Muscle of arm (tissue), 14 donors: ENCODE data around the gene ZBTB38. TPM values are rescaled to one million over a fixed set of nuclear protein-coding genes. Genes with fewer than 3 reads are reported as not detected.

Experiments
- DNase-seq: peaks from one replicate; pipeline ENCODE4 v3.0.0-alpha.2; 2013
- long read RNA-seq, 11 donors: transcript quantifications; one replicate each; lab custom pipeline, GENCODE V29; 2026
- polyA plus RNA-seq, 12 donors: library from polyadenylated mRNA; unstranded; fragments of 120-200 nt; gene quantifications; one replicate each; pipeline ENCODE4 v1.2.1, GENCODE V29; 2013; ENCODE audit not compliant: insufficient read length in 12 of 12

Gene ZBTB38, protein sequence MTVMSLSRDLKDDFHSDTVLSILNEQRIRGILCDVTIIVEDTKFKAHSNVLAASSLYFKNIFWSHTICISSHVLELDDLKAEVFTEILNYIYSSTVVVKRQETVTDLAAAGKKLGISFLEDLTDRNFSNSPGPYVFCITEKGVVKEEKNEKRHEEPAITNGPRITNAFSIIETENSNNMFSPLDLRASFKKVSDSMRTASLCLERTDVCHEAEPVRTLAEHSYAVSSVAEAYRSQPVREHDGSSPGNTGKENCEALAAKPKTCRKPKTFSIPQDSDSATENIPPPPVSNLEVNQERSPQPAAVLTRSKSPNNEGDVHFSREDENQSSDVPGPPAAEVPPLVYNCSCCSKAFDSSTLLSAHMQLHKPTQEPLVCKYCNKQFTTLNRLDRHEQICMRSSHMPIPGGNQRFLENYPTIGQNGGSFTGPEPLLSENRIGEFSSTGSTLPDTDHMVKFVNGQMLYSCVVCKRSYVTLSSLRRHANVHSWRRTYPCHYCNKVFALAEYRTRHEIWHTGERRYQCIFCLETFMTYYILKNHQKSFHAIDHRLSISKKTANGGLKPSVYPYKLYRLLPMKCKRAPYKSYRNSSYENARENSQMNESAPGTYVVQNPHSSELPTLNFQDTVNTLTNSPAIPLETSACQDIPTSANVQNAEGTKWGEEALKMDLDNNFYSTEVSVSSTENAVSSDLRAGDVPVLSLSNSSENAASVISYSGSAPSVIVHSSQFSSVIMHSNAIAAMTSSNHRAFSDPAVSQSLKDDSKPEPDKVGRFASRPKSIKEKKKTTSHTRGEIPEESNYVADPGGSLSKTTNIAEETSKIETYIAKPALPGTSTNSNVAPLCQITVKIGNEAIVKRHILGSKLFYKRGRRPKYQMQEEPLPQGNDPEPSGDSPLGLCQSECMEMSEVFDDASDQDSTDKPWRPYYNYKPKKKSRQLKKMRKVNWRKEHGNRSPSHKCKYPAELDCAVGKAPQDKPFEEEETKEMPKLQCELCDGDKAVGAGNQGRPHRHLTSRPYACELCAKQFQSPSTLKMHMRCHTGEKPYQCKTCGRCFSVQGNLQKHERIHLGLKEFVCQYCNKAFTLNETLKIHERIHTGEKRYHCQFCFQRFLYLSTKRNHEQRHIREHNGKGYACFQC (N-terminal part only)
- polyA plus RNA-seq: 10 to 100 TPM in 11 of 12 donors, not detected in 1; 17.6 to 37.4 (median 20.8) TPM
- long read RNA-seq, donor 1, transcript ZBTB38-201 (1 exons, 3,588 nt): major isoform, 86 of 97 reads
- long read RNA-seq, donor 1, partial matches to known transcripts: 5 of 97 reads
- long read RNA-seq, donor 1, other reads (novel, unspliced or antisense): 0 of 97 reads
- long read RNA-seq, donor 2, transcript ZBTB38-201 (1 exons, 3,588 nt): major isoform, 9 of 11 reads
- long read RNA-seq, donor 2, partial matches to known transcripts: 0 of 11 reads
- long read RNA-seq, donor 2, other reads (novel, unspliced or antisense): 0 of 11 reads
- long read RNA-seq, donor 3, partial matches to known transcripts: 0 of 2 reads
- long read RNA-seq, donor 3, other reads (novel, unspliced or antisense): 0 of 2 reads
- long read RNA-seq, donor 4, partial matches to known transcripts: 0 of 4 reads
- long read RNA-seq, donor 4, other reads (novel, unspliced or antisense): 0 of 4 reads
- long read RNA-seq, donor 5, partial matches to known transcripts: 0 of 6 reads
- long read RNA-seq, donor 5, other reads (novel, unspliced or antisense): 0 of 6 reads
- long read RNA-seq, donor 6, transcript ZBTB38-201 (1 exons, 3,588 nt): major isoform, 5 of 6 reads
- long read RNA-seq, donor 6, partial matches to known transcripts: 0 of 6 reads
- long read RNA-seq, donor 6, other reads (novel, unspliced or antisense): 0 of 6 reads
- long read RNA-seq, donor 7, transcript ZBTB38-201 (1 exons, 3,588 nt): major isoform, 8 of 10 reads
- long read RNA-seq, donor 7, partial matches to known transcripts: 0 of 10 reads
- long read RNA-seq, donor 7, other reads (novel, unspliced or antisense): 0 of 10 reads
- long read RNA-seq, donor 8, partial matches to known transcripts: 0 of 4 reads
- long read RNA-seq, donor 8, other reads (novel, unspliced or antisense): 0 of 4 reads
- long read RNA-seq, donor 9, partial matches to known transcripts: 0 of 5 reads
- long read RNA-seq, donor 9, other reads (novel, unspliced or antisense): 0 of 5 reads
- long read RNA-seq, donor 10, transcript ZBTB38-201 (1 exons, 3,588 nt): major isoform, 6 of 7 reads
- long read RNA-seq, donor 10, partial matches to known transcripts: 0 of 7 reads
- long read RNA-seq, donor 10, other reads (novel, unspliced or antisense): 0 of 7 reads
- long read RNA-seq, donor 11, transcript ZBTB38-201 (1 exons, 3,588 nt): major isoform, 5 of 7 reads
- long read RNA-seq, donor 11, partial matches to known transcripts: 0 of 7 reads
- long read RNA-seq, donor 11, other reads (novel, unspliced or antisense): 0 of 7 reads

DNA sequence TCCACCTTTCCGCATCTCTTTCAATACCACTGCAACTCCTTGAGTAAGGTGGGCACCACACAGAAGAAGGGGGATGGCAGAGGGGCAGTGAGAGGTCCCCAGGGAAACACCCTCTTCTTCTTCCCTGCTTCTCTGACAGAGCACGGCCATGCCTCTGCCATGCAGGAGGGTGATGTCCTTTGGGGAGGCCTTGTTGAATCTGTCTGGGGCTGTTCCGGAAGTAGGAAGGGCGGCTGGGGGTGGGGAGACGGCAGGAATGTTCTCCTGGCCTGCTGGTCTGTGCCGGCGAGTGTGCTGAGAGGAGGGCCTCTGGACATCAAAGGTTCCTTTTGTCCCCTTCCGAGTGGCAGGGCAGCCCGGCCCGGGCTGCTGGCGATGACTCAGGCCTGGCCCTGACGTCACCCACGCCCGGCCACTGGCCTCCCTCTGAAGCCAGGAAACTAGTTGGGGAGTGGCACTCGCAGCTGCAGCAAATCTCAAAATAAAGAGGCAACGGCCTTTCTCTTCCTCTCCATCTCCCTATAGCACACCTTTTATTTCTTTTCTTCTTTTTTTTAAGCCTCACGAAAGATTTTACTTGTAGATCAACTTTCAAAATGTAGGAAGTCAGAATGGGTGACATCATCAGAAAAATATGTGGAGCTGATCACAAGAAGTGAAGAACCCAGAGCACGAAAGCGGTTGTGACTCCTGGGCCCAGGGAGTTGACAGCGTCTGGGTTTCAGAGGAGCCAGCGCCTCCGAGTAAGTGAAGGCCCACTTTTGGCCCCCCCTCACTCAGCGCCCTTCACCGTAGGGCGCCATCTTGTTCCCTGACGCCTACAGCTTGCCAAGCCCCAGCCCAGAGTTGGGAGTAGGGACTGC is at the start of gene ZBTB38:
ZBTB38 (plus strand) TSS at position 443 of the 863 bp plus-strand sequence. CDS start 73,885 bp downstream, outside the sequence.
- DNase-seq: peak; percentile 76

DNA sequence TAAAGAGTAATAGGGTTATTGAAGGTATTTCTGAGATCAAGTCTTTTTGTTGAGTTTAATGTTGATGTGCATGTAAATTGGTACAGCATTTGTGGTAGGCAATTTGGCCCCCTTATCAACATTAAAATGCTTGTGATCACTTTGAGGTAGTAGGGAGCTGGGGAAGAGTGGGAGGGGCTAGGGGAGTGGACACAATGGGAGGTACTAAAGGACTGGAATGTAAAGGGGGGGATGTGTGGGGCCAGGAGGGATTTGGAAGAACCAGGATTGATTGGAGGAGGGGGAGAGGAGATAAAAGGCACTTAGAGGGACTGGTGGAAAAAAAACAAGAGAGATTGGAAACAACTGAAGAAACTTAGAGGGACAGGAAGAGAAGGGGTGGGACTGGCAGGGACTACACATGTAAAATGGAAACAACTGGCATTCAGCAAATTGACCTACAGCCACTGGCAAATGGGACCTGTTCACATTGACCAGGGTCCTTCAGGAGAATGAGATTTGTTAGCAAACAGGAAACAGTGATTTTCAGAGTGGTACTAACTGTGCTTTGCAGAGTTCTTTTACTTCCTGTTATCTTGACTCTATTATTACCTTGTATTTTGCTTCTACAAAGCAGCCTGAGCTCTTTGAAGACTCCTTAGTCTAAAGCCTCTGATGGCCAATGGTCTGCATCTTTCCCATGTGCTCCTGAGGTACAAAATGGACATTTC is 47.8 kb upstream of the ZBTB38 start:
- DNase-seq: no peak

DNA sequence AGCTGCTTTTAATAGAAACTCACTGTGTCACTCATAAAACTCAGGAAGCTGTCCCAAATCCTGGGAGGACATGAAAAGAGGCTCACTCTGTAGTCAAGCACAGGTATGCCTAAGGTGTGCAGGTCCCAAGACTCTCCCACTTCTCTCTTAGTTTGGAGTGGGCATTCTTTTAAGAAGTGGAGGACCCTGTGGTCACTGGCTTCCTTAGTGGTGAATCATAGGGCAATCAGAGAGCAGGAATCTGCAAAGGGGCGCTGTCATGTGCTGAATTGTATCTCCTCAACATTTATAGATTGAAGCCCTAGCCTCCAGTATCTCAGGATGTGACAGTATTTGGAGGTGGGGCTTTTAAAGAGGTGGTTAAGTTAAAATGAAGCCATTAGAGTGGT is 47.2 kb upstream of the ZBTB38 start:
- DNase-seq: no peak

DNA sequence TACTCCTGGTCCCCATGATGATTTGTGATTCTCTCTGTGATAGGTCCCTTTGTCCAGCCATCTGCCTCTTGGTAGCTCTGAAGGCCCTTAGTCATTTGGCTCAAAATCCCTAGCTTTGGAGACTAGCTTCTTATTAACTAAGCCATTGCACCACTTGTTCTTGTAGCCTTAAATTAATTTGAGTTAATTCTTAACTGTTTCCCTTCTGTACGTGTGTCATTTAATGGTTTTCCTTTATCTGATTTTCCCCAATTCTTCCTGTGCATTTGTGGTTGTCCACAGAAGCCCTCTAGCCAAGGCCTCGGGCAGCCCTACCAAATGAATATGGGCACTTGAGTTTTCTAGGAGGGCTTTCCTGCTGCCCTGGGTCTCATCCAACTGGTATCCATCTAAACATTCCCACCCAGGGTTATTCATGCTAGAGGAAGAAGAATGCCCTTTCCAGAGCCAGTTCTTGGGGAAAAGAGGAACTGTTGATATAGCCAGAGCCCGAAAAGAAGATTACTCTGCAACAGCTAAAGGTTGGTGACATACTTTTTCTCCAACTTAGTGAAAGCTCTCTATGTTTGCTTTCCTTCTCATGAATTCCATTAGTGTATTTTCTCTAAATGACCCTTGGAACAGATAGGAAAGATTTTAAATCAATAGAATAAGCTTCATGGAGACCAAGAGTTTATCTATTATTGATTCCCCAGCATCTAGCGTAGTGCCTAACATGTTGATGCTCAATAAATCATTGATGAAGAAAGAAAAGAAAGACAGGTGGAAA is 44.2 kb upstream of the ZBTB38 start:
- DNase-seq: no peak

DNA sequence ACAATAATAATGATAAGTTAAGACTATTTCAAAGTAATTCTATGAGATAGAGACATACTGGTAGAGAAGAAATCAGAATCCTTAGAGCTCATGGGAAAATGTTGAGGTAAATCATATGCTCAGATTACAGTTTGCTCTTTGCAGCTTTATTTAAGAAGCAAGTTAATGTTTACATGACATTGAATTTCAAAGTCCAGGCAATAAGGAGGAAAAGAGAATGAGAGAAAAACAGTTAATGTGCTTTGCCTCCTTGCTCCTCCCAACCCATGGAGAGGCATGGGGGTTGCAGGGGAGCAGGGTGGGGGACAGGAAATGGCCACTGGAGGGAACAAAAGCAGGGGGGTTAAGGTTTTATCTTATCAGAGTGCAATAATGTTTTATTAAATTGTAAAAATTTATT is 42.2 kb upstream of the ZBTB38 start:
- DNase-seq: no peak

DNA sequence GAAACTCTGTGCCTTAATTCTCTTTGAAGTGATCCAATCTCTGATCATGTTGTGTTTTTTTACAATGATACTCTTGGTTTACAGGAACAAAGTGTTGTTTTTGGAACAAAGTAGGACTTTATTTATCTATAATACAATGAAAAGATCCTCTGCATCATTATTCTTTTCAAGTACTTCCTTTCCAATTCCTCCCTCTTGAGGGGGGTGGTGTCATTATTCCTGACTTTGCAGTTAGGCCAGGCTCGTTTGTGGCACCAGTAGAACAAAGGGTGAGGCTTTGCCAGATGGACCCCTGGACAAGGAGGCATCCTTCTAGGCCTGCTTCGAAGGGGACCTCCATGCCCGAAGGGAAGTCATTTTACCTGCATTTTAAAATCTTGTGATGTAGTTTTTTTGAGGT is 41.7 kb upstream of the ZBTB38 start:
- no peak for DNase-seq

DNA sequence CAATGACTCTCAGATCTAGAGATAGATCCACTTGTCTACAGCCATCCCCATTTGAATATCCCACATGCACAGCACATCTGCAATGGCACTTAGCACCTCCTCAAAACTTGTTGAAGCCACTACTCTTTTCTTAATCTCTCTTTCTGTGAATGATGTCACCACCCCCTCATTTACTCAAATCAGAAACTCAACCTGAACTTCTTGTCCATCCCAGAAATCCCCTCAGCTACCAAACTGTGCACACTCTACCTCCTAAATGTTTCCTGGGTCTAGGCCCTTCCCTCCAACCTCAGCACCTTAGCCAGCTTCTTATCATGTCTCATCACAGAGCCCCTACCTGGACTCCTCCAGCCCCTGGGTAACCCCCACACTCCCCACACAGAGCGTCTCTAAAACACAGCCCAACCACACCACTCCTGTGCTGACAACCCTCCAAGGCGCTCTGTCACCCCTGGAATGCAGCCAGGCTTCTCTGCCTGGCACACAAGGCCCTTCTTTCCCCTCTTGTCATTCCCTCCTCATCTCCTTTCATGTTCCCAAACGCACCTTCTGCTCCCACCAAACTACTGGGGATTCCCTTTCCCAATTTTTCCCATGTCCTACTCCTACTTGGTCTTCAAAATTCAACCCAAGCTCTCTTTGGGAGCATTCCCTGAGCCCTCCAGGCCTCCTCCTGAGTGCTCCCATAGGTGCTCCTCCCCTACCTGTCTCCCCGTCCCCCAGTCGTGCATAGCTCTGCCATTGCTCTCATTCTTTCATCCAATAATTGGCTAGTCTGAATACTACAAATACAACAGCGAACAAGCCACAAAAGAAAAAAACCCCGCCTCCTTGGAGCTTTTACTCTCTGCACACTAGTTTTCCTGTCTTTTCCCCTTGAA is 39.8 kb upstream of the ZBTB38 start:
- DNase-seq: no peak

DNA sequence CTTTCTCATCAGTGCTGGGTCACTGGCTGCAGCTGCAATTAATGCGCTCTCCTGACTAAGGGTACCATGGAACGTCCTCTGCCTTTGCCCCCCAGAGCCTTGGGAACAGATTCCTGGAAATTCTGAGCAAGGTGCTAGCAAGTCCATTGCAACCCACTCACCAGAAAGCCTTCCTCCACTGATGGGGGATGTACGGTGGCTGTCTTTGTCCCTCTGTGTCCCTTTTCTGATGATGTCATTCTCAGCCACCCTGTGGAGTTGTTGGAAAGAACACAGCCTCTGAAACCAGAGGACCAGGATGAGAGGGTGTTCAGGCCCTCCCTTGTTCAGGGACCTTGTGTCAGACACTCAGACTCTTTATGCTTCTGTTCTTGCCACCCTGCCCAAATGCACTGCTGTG is 38.1 kb upstream of the ZBTB38 start:
- DNase-seq: no peak

DNA sequence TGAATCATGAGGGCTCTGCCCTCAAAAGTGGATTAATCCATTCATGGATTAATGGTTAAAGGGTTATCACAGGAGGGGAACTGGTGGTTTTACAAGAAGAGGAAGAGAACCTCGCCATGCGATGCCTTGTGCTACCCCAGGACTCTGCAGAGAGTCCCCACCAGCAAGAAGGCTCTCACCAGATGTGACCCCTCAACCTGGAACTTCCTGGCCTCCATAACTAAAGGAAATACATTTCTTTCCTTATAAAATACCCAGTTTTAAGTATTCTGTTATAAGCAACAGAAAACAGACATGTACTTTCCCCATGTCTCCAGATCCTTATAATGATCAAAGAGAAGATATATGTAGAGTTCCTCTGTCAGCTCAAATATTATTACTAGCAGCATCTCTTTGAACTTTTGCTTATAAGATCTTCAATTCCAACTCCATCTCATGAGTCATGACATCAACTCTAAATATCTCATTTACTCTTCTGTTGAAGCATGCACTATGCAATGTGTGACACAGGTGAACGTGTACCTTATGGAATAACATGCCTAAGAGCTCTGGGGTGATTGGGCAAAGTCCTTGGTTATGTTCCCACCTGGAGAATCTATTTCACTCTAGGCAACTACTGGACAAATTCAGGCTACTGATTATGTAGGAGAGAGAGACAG is 37.5 kb upstream of the ZBTB38 start:
- DNase-seq: no peak

DNA sequence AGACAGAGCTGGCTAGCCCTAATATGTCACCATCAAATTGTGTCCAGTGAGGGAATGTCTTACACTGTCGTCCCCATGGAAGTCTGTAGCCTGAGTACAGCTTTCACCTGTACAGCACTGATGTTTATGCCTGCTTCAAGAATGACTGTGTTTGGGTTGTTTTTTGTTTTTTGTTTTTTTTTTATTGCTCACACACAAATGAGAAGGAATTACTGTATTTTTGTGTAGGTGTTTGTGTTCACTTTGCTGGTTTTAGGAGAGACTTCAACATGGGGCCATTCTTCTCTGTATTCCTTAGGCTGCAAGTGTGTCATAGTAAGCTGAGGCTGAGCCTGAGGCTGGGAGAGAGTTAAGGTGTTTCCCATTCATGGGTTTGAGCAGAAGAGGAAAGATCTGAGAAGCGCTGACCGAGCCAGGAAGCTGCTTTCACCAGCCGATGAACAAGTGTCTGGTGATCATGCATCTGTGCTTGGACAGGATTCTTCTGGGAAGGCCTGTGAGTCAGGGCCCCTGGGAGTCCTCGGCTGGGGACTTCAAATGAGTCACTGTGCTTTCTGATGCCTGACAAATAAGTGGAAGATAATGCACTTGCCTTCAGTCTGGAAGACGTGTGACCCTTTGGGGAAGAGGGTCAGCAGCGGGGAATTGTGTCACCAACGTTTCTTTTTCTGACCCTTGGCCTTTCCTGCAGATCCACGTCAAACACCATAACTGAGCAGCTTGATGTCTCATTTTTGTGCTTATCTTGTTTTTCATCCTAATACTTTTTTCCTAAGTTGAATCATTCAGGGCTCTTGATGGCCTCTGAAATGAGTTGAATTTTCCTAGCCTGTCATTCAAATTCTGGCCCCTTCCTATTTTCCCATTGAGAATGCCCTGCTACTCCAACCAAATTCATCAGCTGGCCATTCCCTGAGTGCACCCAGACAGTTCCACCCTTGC is 36.7 kb upstream of the ZBTB38 start:
- no peak for DNase-seq

DNA sequence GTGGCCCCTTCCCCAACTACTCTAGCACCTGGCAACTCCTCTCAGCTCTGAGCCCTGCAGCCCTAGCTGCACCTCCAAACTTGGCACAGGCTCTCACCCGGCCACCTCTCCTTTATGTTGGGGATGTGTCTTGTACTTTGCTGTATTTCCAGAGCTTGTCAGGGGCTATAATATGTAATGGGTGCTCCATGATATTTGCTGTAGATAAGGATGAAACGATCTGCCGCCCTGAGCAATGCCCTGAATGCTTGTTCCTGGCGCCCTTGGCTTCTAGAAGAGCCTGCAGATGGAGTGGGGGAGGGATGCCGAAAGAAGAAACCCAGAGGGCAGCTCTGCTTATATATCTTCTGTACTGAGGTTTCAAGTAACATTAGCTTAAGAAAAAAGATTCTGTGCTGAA is 35.9 kb upstream of the ZBTB38 start:
- DNase-seq: no peak

DNA sequence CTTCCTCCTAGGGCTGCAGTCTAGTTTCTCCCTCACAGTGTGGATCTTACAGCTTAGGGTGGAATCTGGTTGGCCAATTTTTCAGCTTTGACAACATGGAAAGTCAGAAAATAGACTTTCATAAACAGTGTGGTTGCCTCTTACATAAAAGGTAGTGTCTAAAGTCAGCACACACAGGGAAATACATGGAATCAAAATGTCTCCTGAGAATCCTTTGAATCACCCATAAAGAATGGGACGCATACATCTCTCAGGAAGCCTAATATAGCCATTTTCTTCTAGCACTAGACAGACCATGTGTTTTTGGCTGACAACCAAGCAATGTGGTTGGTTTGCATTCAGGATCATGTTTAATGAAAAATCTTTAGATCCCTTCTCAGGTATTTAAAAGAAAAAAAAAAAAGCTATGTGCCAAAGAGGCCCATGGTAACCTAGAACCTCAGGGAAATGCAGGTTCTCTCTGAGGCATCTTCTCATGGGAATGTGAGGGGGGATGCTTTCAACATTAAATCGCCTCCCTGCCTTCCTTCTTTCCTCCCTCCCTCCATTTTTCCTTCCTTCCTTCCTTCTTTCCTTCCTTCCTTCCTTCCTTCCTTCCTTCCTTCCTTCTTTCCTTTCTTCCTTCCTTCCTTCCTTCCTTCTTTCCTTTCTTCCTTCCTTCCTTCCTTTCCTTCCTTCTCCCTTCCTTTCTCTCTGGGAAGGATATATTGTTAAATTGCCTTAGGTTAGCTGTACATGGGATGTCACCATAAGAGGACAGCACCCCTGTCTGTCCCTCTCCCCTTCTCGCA is 34.3 kb upstream of the ZBTB38 start:
- DNase-seq: no peak

DNA sequence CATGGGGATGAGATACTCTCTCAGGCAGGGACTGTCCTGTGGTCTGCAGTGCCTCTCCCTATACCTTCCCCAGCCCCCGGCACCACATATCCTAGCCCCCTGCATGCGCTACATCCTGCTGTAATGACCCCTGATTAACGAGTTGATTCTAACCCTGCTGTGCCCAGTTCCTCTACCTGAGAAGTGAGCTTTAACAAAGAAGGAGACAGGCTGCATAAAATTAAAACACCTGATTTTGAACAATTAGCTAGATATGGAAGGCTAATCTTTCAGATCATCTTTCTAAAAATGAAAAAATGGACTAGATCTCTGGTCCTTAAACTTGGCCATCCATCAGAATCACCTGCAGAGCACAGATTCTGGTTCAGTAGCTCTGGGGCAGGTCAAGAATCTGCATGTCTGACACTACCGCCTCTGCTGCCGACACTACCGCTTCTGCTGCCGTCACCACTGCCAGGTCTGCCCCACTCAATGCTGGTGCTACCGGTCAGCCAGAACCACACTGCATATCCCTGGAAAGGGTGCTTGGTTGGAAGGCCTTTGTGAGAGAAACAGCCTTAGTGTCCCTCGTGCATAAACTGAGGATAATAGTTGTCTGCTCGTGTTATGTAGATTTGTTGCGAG is 33.6 kb upstream of the ZBTB38 start:
- DNase-seq: no peak
